GM13977 (cell line): Measurements from ENCODE around the gene PSME1.

Experiments
- DNase-seq: peaks from one replicate; pipeline ENCODE4 v3.0.0; 2012; ENCODE audit warnings: low spot score
- in situ Hi-C: fragments of 300-500 bp; cut with MboI; formaldehyde crosslinking; loops from one replicate; pipeline ENCODE4 v1.12.0; 2022; ENCODE audit warnings: low sequenced_read_pairs, low pct_unique_long_range_greater_than_20kb, mixed read lengths, inconsistent platforms; ENCODE audit not compliant: unreplicated experiment
- TF ChIP-seq, protein P1 (sequence below): IDR thresholded peaks from 2 replicates; pipeline ENCODE4 v1.5.1; 2012; ENCODE audit warnings: mild to moderate bottlenecking, control low read depth; ENCODE audit not compliant: insufficient read depth; ENCODE audit errors: extremely low read depth, missing control alignments

PSME1 gene

DNA sequence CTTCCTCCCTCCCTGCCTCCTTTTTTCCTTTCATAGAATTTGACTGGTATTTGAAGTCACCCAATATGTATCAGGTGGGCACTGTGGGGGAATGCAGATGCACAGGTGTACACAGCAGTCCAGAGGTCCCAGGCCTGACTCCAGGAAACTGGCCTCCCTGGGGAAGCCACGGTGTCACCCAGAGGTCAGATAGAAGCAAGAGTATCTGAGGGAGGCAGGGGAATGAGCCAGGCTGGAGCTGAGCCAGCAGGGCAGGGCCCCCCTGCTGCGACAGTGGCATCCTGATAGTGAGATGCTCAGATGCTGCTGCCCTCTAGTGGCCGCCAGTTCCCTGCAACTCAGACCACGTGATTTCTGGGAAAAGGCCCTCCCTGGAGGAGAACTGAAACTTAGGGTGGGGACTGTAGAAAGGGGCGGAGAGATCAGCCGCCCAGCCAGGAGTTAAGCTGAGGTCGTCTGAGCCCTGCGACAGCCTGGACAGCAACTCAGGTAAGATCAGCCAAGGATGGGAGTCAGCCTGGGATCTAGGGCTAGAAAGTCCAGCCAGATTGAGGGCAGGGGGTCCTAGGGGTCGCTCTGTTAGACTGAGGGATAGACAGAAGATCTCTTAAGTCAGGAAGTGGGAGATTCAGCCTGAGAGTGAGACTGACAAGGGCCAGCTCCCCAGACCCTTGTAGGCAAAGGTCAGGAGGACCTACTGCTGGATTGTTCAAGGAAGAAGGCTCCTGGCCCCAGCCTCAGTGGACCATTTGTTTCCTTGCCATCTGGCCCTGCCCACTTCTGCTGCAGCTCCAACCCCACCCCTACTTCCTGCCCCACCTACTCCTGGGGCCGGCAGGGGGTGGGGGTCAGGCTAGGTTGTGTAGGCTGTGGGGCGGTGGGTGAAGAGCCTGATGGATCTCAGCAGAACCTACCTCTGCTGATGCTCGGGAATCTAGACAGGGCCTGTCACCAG is 25.1 kb downstream of the PSME1 start, which contains the start of gene IRF9:
Gene IRF9, plus strand, starts transcription at position 416 of the 955 bp plus-strand sequence. CDS start 880 bp downstream, outside the sequence.
- TF ChIP-seq, protein P1, sequence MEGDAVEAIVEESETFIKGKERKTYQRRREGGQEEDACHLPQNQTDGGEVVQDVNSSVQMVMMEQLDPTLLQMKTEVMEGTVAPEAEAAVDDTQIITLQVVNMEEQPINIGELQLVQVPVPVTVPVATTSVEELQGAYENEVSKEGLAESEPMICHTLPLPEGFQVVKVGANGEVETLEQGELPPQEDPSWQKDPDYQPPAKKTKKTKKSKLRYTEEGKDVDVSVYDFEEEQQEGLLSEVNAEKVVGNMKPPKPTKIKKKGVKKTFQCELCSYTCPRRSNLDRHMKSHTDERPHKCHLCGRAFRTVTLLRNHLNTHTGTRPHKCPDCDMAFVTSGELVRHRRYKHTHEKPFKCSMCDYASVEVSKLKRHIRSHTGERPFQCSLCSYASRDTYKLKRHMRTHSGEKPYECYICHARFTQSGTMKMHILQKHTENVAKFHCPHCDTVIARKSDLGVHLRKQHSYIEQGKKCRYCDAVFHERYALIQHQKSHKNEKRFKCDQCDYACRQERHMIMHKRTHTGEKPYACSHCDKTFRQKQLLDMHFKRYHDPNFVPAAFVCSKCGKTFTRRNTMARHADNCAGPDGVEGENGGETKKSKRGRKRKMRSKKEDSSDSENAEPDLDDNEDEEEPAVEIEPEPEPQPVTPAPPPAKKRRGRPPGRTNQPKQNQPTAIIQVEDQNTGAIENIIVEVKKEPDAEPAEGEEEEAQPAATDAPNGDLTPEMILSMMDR: peak; percentile 90
- in situ Hi-C loops: no loop called here
- DNase-seq: peak; percentile 94

DNA sequence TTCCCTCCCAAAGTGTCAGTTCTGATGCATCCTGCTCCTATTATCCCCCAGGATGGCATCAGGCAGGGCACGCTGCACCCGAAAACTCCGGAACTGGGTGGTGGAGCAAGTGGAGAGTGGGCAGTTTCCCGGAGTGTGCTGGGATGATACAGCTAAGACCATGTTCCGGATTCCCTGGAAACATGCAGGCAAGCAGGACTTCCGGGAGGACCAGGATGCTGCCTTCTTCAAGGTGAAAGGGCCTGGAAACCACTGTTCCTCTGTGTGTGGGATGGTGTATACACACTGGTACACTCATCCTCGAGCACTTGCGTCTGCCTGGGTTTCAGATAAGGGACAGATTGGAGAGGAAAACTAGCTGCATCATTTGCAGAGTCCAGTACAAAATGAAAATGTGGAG is 26.1 kb downstream of the PSME1 start:
- in situ Hi-C loops: no loop called here
- TF ChIP-seq, protein P1: no peak
- DNase-seq: no peak

DNA sequence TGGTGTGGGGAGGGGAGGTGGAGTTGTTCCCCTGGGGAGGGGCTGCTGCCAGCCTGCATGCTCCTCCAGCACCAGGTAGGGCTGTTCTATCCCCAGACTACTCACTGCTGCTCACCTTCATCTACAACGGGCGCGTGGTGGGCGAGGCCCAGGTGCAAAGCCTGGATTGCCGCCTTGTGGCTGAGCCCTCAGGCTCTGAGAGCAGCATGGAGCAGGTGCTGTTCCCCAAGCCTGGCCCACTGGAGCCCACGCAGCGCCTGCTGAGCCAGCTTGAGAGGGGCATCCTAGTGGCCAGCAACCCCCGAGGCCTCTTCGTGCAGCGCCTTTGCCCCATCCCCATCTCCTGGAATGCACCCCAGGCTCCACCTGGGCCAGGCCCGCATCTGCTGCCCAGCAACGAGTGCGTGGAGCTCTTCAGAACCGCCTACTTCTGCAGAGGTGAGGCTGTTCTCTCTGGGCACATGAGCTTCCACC is 28.6 kb downstream of the PSME1 start:
- in situ Hi-C loops: no loop called here

DNA sequence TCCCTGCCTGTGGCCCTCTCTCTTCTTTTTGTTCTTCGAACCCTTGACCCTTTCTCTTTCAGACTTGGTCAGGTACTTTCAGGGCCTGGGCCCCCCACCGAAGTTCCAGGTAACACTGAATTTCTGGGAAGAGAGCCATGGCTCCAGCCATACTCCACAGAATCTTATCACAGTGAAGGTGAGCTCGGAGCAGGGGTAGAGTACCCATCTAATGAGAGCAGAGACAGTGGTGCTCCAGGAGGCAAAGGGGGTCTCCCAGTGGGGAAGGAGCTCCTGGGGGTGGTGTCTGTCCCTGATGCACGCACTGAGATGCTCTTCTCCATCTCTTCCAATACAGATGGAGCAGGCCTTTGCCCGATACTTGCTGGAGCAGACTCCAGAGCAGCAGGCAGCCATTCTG is 29.8 kb downstream of the PSME1 start:
- DNase-seq: no peak
- in situ Hi-C loops: no loop called here
- TF ChIP-seq, protein P1: no peak

More for the DNA sequence above, 28.6 kb downstream of the PSME1 start:
- TF ChIP-seq, protein P1: no peak
- no peak for DNase-seq

DNA sequence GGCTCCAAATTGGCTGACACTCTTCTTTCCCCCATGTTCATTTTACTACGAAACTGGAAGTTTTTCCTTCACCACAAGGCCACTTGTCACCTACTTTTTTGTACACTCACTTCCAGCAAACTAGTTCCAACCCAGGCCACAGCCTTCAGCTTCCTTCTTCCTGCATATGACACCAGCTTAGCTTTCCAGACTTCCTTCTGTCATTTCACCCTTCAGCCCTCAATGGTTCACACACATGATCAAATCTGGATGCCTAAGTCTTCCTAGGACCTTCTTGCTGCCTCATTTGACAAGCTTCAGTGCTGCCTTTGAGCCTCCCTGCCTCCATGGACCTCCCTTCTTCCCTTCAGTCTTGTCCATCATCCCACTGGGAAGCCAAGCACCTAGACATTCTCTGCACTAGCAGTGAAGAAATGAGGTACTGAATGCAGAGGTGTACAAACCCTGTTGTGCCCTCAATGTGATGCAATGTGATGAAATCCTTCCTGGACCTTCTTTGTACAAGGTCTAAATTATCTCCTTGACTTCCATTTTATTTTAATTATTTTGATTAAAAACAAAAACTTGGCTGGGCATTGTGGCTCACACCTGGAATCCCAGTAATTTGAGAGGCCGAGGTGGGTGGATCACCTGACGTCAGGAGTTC is 31.6 kb downstream of the PSME1 start:
- in situ Hi-C loops: no loop called here
- DNase-seq: no peak
- TF ChIP-seq, protein P1: no peak

DNA sequence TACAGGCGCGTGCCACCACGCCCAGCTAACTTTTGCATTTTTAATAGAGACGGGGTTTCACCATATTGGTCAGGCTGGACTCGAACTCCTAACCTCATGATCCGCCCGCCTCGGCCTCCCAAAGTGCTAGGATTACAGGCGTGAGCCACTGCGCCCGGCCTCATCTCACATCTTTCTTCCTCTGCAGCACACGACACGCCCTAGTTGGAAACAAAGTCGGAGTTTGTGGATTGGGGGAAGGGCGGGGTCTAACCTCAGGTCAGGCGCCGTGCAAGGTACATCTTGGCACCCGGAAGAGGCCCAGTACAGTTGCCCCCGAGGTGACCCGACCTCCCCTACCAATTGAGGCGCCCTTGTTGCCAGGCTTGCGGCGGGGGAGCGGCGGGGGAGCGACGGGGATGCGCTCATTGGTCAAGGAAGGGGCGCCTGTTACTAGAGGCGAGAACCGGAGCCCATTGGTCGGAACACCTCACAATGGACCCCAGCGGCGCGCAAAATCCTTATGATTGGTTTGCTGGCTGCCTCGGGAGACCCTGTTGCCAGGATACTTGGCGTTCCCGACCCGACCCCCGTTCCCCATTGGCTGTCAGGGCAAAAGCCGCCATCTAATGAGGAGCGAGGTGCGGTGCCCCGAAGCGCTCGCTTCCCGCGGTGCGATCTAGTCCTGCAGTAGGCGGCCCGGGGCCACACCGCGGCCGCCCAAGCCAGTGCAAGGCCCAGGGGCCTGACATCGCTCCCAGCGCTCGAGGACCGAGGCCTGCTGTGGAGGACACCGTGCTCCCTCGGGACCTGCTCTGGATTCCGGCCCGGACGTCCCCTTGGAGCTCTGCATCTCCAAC is 35.6 kb downstream of the PSME1 start, which contains the start of gene REC8:
Gene REC8, plus strand, starts transcription at position 659 of the 839 bp plus-strand sequence. CDS start 473 bp downstream, outside the sequence.
- peak; percentile 98 for DNase-seq
- TF ChIP-seq, protein P1: no peak
- in situ Hi-C loops: no loop called here
